Uterus (tissue), 4 donors: ENCODE data around the gene NLK. TPM values are rescaled to one million over a fixed set of nuclear protein-coding genes. Genes with fewer than 3 reads are reported as not detected.

Experiments used
- DNase-seq, 2 donors: peaks; one replicate each; pipeline ENCODE4 v3.0.0-alpha.2; 2019 to 2020
- H3K27ac ChIP-seq, 2 donors: fragments of 200-600 bp; sonication (generic); 1 replicate in 1 of 2; 2 replicates in 1 of 2; pipeline ENCODE4 v1.5.1; 2016 to 2018
- H3K27me3 ChIP-seq, 2 donors: fragments of 200-600 bp; sonication (generic); one replicate each; pipeline ENCODE4 v1.5.1; 2018 to 2019; ENCODE audit warnings: control low read depth in 1 of 2
- H3K36me3 ChIP-seq, 2 donors: fragments of 200-600 bp; sonication (generic); one replicate each; pipeline ENCODE4 v1.5.1; 2019; ENCODE audit warnings: control low read depth in 1 of 2
- H3K4me1 ChIP-seq, 2 donors: fragments of 200-600 bp; sonication (generic); one replicate each; pipeline ENCODE4 v1.5.1; 2018 to 2019; ENCODE audit warnings: control low read depth in 1 of 2
- H3K4me3 ChIP-seq, 2 donors: fragments of 200-600 bp; sonication (generic); 1 replicate in 1 of 2; 2 replicates in 1 of 2; pipeline ENCODE4 v1.5.1; 2018 to 2019; ENCODE audit warnings: mild to moderate bottlenecking in 1 of 2
- H3K9me3 ChIP-seq, 2 donors: fragments of 200-600 bp; sonication (generic); one replicate each; pipeline ENCODE4 v1.5.1; 2019; ENCODE audit warnings: control low read depth in 1 of 2
- CTCF ChIP-seq, 4 experiments: fragments of 200-600 bp in 2 of 4; fragments of 450-650 bp in 2 of 4; sonication (generic) in 2 of 4; IDR thresholded peaks; one replicate each; pipeline ENCODE4 v1.5.1; 2016 to 2019; ENCODE audit warnings: antibody characterized with exemption in 4 of 4, mild to moderate bottlenecking in 2 of 4, moderate library complexity in 1 of 4
- POLR2A ChIP-seq, 2 donors: fragments of 450-650 bp; IDR thresholded peaks; one replicate each; pipeline ENCODE4 v1.6.1; 2016; ENCODE audit warnings: antibody characterized with exemption in 2 of 2, mild to moderate bottlenecking in 1 of 2, moderate library complexity in 1 of 2
- intact Hi-C: fragments of 100-400 bp; cut with DNase I; formaldehyde crosslinking; loops from one replicate; pipeline ENCODE4 v1.15.1; 2023; ENCODE audit warnings: low total_unique reads
- total RNA-seq, 4 donors: library from RNA; depleted of rRNA in 3 of 4; stranded (reverse); fragments of >200 nt in 3 of 4; gene quantifications; one replicate each; pipeline versions ENCODE4 v1.1.0 to v1.2.4, GENCODE V29; 2014 to 2023
- donor health status: DM: yes; HTN: yes; CAD: no.

Gene NLK
- total RNA-seq, 4 donors from 2014 or later, result 7.7 to 36.8 (median 23.4) TPM

DNA sequence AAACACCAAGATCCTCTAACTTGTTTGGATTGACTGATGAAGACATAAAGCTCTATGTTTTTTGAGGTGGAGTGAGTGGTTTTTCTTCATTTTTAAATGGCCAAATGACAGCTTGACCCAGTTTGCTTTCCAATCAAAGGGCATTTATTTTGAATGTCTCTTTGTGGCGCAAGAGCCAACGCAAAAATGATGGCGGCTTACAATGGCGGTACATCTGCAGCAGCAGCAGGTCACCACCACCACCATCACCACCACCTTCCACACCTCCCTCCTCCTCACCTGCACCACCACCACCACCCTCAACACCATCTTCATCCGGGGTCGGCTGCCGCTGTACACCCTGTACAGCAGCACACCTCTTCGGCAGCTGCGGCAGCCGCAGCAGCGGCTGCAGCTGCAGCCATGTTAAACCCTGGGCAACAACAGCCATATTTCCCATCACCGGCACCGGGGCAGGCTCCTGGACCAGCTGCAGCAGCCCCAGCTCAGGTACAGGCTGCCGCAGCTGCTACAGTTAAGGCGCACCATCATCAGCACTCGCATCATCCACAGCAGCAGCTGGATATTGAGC lies 329 bp downstream of the NLK start:
- no peak for DNase-seq
- Histone ChIP-seq H3K27ac (no peak overlapping the region), H3K4me1 (peaks cover 0 to 6% of the 10 kb centered on the region in 2 donors), H3K4me3 (no peak overlapping the region), H3K9me3 (no peaks in the 10 kb centered on the region), H3K27me3 (no peaks in the 10 kb centered on the region), H3K36me3 (no peaks in the 10 kb centered on the region)
- TF ChIP-seq CTCF (IDR thresholded peaks at IDR 0.05) (no peak), POLR2A (IDR thresholded peaks at IDR 0.05) (no peak)
- intact Hi-C loops, result no loop called here

DNA sequence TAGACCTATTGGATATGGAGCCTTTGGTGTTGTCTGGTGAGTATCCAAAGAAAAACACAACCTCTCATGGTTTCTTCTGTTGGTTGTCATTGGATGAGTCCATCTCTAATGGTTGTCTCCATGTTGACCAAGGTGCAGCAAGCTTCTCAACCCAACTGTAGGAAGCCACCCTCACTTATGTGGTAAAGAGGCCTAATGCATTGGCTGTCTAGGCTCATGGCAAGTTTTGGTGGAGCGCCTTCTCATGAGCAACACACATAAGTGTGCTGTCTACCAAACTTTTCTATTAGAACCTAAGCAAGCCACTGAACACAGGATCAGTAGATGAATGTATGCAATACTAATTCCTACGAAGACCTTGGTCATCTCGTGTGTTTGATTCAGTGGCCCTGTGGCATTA lies 819 bp downstream of the NLK start:
- Histone ChIP-seq H3K4me1 (peaks cover 0 to 11% of the 10 kb centered on the region in 2 donors), H3K9me3 (no peaks in the 10 kb centered on the region), H3K36me3 (no peaks in the 10 kb centered on the region), H3K27me3 (no peaks in the 10 kb centered on the region), H3K4me3 (no peak overlapping the region), H3K27ac (no peak overlapping the region)
- TF ChIP-seq POLR2A (IDR thresholded peaks at IDR 0.05), result no peak
- no peak for TF ChIP-seq CTCF (IDR thresholded peaks at IDR 0.05)
- intact Hi-C loops, result no loop called here
- no peak for DNase-seq

DNA sequence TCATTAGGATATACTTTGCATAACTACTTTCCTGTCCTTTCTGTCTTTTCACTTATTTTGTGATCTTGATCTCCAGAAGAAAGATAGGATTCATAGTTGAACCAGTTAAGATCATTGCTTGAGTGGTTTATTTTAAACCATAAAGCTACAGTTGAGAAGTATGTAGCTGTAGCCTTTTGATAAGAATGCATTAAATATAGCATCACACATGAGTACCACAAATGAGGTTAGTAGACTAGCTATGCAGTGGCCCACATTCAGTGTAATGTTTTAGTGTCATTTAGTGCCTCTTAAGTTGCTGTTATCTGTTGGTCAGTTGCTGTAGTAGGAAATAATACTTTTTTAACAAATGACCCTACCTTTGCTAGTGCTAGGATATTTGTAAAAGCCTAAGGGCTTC lies 1.3 kb downstream of the NLK start:
- no peaks in the 10 kb centered on the region for H3K9me3 ChIP-seq
- H3K4me1 ChIP-seq, result peaks cover 0 to 11% of the 10 kb centered on the region in 2 donors
- no peak overlapping the region for H3K4me3 ChIP-seq
- intact Hi-C loops, result no loop called here
- no peak for TF ChIP-seq POLR2A (IDR thresholded peaks at IDR 0.05)
- TF ChIP-seq CTCF (IDR thresholded peaks at IDR 0.05), result no peak
- DNase-seq, result no peak
- H3K36me3 ChIP-seq, result no peaks in the 10 kb centered on the region
- H3K27ac ChIP-seq, result no peak overlapping the region
- H3K27me3 ChIP-seq, result no peaks in the 10 kb centered on the region

- no peaks in the 10 kb centered on the region for H3K27me3 ChIP-seq
- DNase-seq, result no peak
- TF ChIP-seq POLR2A (IDR thresholded peaks at IDR 0.05), result no peak
- no peak for TF ChIP-seq CTCF (IDR thresholded peaks at IDR 0.05)
- intact Hi-C loops, result no loop called here
- no peaks in the 10 kb centered on the region for H3K9me3 ChIP-seq
- no peak overlapping the region for H3K27ac ChIP-seq
- no peaks in the 10 kb centered on the region for H3K36me3 ChIP-seq
- H3K4me3 ChIP-seq, result no peak overlapping the region
- H3K4me1 ChIP-seq, result peaks cover 0 to 10% of the 10 kb centered on the region in 2 donors
Observed at GRCh38 chr17:28045304-28045703, 2.8 kb downstream of the NLK start.

DNA sequence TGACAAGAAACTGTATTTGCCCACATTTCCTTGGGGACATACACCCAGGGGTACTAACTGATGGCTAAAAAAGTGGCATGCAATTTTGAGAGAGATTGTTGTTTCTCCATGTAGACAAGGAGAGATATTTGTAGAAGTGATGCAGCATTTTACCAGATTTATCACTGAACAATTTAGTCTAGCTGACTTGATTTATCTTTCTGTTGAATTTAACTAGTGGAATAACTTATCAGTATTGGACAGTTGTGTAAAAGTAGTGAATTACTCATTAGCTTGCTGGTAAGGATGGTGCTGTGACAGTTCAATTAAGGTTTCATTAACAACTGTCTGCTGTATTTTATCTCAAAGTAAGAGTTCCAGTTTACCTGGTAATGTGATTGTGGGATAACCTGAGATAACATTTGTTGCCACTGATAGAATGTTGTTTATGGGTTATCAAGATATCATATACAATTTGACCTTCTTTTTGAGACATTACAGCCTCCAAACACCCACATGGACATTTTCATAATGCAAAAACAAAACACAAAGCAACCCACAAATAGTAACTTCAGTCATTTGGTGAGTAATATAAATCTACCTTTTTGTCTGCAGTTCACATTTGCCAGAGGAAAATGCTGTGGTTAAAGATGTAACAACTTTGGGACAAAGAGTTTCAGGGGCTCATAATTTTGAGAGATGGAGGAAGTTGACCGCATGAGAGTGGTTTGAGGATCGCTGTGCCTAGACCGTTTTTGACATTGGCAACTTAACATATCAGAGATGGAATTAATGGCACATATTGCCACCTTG lies 3.8 kb downstream of the NLK start:
- Histone ChIP-seq H3K4me3 (no peak overlapping the region), H3K4me1 (peaks cover 0 to 7% of the 10 kb centered on the region in 2 donors)
- intact Hi-C loops, result no loop called here

More for the DNA sequence above, 3.8 kb downstream of the NLK start:
- Histone ChIP-seq H3K27me3 (no peaks in the 10 kb centered on the region), H3K27ac (no peak overlapping the region), H3K36me3 (no peaks in the 10 kb centered on the region), H3K9me3 (no peaks in the 10 kb centered on the region)
- TF ChIP-seq CTCF (IDR thresholded peaks at IDR 0.05), result no peak
- TF ChIP-seq POLR2A (IDR thresholded peaks at IDR 0.05), result no peak
- DNase-seq, result no peak
